ENCODE measurements around the gene PRKAR2B. TPM values are rescaled to one million over a fixed set of nuclear protein-coding genes. Genes with fewer than 3 reads are reported as not detected.

The PRKAR2B gene
- total RNA-seq, 1 experiment from 2014 or later, result 0.06 TPM

DNA sequence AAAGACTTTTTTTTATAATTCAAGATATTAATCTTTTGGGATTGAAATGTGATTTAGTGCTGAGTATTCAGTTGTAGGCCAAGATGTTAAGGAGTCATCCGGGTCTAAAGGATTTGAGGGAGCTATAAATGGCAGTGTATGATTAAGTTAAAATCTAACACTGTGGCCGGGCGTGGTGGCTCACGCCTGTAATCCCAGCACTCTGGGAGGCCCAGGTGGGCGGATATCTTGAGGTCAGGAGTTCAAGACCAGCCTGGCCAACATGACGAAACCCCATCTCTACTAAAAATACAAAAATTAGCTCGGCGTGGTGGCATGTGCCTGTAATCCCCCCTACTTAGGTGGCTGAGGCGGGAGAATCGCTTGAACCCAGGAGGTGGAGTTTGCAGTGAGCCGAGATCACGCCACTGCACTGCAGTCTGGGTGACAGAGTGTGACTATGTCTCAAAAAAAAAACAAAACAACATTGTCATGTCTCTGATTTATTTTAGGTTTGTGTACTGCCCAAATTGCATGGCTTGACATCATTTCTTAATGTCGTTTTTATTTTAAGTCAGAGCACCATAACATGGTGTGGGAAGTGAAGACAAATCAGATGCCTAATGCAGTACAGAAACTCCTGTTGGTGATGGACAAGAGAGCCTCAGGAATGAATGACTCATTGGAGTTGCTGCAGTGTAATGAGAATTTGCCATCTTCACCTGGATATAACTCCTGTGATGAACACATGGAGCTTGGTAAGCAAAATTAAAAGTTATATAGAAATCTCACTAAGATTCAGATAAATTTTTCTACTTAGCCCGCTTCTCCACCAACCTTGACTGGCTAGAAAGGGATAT lies 135.0 kb downstream of the PRKAR2B start:
- peak; percentile 49 for DNase-seq (ENCODE audit: low read depth)

DNA sequence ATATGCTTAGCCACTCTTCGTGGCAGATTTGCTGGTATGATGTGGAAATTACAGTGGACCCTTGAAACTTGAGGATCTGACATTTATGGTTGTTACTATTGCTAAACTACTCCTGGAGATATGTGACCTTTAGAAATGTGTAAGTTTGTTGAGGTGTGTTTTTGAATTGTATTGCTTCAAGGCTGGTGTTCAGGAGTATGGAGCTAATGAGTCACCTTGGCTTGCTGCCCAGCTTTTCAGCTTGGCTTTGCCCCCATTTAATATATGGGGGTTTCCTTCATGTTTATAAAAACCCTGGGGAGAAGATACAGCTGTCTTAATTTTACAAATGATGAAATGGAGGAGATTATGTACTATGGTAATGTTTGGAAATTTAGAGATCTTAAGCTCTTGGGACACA lies 135.9 kb downstream of the PRKAR2B start:
- peak; percentile 83 for DNase-seq (ENCODE audit: low read depth)

DNA sequence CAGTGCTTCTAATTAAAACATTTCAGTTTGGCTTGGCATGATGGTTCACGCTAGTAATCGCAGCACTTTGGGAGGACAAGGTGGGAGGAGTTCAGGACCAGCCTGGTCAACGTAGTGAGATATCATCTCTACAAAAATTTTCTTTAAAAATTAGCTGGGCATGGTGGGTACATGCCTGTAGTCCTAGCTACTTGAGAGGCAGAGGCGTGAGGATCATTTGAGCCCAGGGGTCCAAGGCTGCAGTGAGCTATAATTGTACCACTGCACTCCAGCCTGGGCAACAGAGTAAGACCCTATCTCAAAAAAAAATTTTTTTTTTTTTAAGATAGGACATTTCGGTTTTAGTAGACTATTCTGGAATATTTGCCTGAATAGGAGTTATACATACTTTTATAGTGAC lies 136.7 kb downstream of the PRKAR2B start:
- no peak for DNase-seq (ENCODE audit: low read depth)

DNA sequence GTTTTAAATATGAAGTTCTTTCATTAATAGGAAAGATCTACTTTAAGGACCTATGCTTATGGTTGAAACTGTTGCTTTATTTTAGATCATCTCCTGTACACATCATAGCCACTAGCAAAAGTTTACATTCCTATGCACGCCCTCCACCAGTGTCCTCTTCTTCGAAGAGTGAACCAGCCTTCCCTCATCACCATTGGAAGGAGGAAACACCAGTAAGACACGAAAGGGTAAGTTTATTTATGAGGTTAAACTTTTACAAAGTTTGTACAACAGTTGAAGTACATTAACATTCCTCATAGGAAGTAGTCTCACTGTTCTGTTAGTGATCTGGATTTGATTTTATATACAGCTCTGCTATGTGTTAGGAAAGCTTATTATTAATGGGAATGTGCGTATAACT lies 141.2 kb downstream of the PRKAR2B start:
- DNase-seq (ENCODE audit: low read depth), result no peak

DNA sequence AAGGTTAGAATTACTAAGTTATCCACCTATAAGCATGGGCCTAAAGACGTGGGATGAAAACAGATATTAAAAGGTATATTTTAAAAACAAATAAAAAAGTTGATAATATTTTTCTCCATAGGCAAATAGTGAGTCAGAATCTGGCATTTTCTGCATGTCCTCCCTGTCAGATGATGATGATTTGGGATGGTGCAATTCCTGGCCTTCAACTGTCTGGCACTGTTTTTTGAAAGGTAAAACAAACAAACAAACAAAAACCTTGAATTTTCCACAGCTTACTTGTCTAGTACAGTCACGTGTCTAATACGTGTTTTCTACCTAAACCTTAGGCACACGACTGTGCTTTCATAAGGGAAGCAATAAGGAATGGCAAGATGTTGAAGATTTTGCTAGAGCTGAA lies 141.7 kb downstream of the PRKAR2B start:
- DNase-seq (ENCODE audit: low read depth), result no peak

DNA sequence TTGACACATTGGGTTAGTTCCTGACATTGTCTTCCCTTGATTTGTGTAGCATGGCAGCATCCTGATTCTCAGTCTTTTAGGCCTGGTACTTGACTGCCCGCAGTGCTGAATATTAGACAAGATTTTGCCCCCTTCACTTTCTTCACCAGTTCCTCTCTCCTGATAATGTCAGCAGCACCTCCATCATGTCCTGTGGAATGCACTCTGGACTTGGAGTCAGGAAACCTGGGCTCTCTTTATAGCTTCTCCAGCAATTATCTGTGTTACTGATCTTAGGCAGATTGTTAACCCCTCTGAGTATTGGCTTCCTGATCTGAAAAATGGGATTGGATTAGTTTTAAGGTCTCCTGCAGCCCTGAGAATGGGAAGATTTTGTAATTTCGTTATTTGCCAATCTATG lies 143.3 kb downstream of the PRKAR2B start:
- DNase-seq (ENCODE audit: low read depth), result no peak

DNA sequence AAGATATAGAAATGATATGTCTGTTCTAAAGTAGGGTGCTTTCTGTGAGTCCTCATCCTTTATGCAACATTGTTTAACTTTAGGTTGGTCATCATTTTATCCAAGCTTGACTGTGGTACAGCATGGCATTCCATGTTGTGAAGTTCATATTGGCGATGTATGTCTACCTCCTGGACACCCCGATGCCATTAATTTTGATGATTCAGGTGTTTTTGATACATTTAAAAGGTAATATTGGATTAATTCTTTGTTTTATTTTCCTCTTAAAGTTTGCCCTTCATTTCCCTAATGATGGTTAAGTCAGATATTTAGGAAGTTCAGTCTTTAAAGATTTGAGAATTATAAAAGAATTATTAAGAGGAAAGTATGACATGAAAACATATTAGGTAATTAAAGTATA lies 145.6 kb downstream of the PRKAR2B start:
- no peak for DNase-seq (ENCODE audit: low read depth)

DNA sequence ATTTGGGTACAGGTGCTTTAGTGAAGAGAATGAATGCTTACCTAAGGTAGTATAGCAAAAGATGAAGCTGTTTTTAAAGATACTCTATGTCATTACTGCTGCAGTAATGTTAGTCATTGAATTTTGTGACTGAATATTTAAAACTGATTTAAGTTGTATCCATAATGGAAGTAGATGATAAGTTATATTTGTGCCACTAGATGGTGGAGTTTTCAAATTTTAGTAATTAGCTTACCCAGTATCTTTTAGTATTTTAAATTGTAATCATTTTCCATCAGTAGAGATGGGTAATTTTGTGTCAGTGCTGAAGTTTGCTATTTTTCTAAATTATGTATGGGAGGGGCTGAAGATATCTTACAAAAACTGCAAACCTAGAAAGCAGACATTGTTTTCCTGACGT lies 149.5 kb downstream of the PRKAR2B start:
- no peak for DNase-seq (ENCODE audit: low read depth)

DNA sequence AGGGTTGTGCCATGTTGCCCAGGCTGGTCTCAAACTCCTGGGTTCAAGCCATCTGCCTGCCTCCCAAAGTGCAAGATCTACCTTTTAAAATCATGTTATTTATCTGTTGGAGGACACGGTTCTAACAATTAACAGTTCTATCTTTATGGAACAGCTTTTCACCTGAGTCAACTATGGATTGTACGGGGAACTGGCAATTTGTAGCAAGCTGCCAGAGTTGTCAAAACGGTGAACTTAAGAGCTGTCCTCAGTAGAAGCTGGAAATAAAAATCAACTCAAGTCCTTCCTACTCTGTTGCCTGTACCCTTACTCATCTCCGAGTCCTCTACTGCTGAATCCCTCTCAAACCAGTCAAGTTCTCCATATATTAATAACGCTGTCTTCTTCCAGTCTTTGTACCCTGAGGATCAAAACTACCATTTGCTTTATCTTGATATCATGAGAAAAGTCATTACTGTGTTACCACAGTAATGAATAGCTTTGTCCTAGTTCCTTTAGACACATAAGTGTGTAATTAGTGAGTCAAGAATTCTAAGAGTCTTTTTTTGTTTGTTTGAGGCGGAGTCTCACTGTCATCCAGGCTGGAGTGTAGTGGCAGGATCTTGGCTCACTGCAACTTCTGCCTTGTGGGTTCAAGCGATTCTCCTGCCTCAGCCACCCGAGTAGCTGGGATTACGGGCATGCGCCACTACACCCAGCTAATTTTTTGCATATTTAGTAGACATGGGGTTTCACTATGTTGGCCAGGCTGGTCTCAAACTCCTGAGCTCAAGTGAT lies 152.5 kb downstream of the PRKAR2B start:
- no peak for DNase-seq (ENCODE audit: low read depth)

DNA sequence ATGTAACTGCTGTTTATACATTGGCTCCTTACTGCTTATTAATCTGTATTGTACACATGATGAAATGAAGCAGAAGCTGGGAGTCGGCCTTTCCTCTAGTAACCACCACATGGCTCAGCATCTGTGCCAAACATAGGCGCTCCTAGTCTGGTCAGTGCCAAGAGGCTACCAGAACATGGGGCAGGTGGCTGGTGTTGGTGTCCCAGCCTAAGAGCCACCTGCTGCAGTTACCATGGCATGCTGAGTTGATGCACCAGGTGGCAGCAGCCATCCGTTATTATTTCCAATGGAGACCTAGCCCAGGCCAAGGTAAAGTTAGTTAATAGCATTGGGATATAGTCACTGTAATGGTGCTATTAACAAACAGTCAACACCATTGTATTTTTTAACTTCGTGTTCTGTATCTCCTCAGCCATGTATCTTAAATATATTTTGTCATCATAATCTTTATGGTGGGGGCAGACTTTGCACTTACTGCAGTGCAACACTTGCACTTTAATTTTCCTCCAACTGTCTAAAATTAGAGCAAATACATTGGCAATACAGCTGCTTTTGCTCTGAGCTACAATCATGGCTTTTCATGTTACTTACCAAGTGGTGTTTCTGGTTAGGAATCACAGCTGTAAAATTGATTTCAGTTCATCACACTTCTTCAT lies 157.4 kb downstream of the PRKAR2B start:
- DNase-seq (ENCODE audit: low read depth), result peak; percentile 51

DNA sequence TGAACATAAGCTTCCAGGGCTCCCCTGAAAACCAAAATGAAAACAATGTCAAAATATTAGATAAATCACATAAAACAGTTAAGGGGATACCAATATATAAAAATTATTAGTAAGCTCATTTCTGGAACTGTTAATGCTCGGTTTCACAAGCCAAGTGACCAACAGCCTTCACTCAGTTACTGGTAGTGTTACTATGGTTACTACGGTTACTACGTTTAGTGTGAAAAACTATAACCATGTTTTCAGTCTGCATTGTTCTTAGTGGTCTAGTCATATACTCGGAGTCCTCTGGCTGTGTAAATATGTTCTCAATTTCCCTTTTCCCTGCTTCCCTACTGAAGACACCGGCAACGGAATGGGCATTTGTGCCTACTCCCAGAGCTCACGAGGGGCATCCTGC lies 159.1 kb downstream of the PRKAR2B start:
- no peak for DNase-seq (ENCODE audit: low read depth)

DNA sequence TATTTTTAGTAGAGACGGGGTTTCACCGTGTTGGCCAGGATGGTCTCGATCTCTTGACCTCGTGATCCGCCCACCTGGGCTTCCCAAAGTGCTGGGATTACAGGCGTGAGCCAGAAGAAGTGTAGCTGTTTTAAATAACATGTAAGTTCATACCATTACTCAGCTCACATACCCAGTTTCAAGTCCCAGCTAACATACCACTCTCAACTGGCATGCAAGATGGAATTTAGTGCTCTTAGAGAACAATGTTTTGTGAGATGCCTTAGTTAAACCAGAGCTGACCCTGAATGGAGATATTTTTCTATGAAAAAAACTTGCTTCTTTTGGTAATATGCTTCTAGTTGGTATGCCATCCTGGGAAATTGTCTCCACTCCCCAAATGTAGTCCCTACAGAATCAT lies 161.6 kb downstream of the PRKAR2B start:
- no peak for DNase-seq (ENCODE audit: low read depth)

DNA sequence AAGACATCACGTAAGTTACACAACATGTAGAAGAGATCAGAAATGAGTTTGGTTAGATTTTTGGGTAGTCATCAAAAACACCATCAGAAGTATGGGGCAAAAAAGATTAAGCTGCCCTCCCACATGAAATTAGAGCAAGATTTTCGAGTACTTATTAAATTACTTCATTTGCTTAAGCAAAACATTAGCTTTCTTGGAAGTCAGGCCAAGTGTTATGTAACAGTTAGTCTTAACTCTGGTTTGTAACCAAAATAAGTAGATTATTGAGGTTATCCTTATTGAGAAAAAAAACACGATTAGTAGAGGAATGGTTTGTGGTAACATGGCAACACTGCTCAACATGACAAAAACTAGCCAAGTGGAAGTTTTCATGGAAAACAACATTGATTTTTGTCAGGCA lies 162.2 kb downstream of the PRKAR2B start:
- no peak for DNase-seq (ENCODE audit: low read depth)

DNA sequence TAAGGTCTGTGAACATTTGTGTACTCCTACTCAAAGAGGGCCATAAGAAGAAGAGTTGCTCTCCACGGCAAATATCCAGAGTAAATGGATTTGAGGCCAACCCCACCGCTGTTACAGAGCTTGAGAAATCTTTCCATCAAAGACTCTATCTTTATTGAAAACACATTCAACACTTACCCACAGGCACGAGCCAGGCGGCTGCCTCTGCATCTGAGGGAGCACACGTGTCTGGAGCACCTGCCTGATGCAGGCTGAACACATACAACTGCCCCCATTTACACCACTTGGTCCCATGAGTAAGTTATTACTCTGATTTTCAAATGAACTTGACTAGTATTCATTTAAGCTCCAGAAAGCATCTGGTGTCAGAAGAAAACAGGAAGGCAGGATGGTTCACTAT lies 163.0 kb downstream of the PRKAR2B start:
- no peak for DNase-seq (ENCODE audit: low read depth)

DNA sequence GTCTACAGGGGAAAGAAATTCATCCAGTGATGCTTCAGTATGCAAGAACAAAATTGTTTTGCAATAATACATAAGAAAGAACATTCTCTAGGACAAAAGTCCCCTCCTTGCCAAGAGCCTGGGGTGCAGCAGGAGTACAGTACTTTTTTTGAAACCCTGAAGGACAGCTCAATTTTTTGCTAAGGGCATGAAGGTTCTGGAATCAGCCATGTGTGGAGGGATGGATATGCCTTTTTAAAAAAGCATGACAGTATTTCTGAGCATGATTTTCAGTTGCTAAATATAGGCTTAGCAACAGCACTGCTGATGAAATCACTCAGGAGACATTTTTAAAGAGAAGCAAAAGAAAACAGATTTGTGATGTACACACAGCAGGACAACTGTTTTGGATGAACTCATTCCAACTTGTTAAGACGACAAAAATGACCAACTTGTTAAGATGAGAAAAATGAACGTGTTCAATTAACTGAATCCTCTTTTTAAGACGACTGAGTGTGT lies 163.6 kb downstream of the PRKAR2B start:
- DNase-seq (ENCODE audit: low read depth), result peak; percentile 49

DNA sequence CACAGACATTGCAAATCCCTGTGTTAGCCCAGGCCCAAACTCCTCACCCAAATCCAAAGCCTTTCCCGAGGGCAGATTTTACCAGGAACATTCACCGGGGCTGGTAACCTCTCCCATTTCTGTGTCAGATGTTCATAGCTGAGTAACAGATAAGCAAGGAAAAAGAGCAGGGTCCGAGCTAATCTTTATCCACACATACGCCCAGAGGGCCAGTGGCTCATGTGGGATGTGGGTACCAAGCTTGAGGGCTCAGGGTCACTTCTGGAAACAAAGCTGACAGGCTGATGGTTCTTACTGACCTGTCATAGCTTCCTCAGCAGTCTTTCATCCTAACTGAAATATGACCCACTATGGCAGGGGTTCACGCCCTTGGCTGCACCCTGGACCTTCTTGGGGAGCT lies 164.1 kb downstream of the PRKAR2B start:
- DNase-seq (ENCODE audit: low read depth), result no peak

DNA sequence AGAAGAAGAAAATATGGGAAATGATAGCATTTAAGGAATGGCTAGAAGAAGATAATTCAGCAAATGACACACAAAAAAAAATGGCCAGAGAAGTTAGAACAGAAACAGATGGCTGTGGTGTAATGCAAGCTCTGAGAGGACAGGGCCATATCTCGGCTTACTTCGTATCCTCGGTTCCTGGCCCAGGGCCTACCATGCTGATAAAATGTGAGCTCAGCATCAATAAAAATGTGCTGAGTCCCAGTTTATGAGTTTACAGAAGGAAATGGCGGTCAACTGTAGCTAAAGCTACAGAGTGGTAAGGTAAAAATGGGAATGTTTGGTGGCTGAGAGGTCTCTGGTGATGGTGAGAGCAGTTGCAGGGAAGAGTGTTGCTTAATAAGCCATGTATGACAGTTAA lies 165.1 kb downstream of the PRKAR2B start:
- no peak for DNase-seq (ENCODE audit: low read depth)

DNA sequence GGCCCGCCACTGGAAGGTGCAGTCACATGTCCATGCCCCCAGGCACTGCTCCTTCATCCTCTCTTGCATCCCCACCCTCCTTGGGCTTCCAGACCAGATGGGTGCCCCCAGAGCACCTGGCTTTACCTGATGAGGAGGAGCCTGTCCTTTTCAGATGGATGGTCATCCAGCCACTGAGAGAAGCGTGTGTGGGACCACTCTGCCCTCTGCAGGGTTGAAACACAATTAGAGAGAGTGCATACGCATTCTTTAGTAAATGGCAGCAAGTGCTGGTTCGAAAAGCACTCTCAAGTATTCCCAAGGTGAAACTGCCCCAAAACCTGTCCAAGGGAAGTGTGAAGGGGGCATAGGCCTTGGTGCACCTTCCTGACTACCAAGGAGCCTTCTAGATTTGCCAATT lies 165.9 kb downstream of the PRKAR2B start:
- DNase-seq (ENCODE audit: low read depth), result no peak
